LHCN-M2 (cell line): ENCODE results near the gene ARL11. TPM values are rescaled to one million over a fixed set of nuclear protein-coding genes. Genes with fewer than 3 reads are reported as not detected.

Source experiments
- DNase-seq: peaks from one replicate; pipeline ENCODE4 v3.0.0-alpha.2; 2012; ENCODE audit warnings: low read depth
- total RNA-seq: library from RNA; depleted of rRNA; stranded (reverse); fragments of >200 nt; gene quantifications from 2 replicates; pipeline ENCODE4 v1.2.3, GENCODE V29; 2014

ARL11 gene
- total RNA-seq, 1 experiment from 2014 or later = not detected

DNA sequence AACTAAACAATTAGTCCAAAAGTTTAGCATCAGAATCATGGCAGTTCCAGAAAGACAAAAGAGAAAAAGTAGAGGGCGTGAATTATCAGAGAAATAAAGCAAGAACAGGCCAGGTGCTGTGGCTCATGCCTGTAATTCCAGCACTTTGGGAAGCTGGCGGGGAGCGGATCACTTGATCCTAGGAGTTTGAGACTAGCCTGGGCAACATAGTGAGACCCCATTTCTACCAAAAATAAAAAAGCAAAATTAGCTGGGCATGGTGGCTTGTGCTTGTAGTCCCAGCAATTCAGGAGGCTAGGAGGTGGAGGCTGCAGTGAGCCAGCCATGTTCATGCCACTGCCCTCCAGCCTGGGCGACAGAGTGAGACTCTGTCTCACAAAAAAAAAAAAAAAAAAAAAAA, 18.4 kb downstream of the ARL11 start:
- DNase-seq = no peak

DNA sequence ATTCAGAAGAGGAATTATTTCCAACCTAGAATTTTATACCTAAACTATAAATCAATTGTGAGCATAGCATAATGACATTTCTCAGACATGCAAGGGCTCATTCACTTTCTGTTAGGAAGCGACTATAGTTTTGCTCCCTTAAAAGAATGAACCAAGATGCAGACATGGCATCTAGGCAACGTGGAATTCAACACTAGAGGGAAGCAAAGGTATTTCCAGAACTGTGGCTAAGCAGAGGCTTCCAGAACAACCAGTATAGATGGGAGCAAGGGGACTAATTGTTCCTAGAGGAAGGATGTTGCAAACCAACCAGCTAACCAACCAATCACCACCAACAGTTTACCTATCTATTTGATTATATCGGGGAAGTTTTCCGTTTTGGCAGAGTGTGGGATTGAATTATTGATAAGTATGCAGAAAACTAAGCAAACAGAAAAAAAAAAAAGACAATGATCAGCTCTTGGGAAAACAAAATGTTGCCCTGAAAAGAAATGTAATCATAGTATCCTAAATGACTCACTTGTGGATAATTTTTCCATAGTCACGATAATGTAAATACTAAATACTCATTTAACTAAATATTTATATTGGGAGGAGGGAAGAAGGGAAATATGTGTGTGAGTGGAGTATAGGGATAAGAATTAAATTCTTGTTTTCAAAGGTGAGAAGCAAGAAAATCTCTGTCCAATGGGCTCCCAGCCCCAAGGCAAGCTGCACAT, 21.1 kb downstream of the ARL11 start:
- DNase-seq = peak; percentile 44

DNA sequence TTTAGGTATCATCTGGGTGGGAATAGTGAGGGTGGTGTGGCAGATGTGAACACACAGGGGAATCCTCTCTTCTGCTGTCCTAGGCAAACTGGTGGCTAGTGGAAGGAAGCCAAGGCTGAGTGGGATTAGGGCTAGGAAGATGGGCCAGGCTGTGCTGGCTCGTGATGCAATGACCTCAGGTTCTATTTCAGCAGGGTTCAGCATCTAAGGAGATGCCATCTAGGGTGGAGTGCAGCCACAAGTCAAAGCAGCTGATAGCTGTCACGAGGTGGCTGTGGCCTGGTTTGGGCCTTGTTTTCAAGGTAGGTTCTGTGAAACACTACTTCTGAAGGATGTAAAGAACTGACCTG, 21.6 kb downstream of the ARL11 start:
- no peak for DNase-seq

DNA sequence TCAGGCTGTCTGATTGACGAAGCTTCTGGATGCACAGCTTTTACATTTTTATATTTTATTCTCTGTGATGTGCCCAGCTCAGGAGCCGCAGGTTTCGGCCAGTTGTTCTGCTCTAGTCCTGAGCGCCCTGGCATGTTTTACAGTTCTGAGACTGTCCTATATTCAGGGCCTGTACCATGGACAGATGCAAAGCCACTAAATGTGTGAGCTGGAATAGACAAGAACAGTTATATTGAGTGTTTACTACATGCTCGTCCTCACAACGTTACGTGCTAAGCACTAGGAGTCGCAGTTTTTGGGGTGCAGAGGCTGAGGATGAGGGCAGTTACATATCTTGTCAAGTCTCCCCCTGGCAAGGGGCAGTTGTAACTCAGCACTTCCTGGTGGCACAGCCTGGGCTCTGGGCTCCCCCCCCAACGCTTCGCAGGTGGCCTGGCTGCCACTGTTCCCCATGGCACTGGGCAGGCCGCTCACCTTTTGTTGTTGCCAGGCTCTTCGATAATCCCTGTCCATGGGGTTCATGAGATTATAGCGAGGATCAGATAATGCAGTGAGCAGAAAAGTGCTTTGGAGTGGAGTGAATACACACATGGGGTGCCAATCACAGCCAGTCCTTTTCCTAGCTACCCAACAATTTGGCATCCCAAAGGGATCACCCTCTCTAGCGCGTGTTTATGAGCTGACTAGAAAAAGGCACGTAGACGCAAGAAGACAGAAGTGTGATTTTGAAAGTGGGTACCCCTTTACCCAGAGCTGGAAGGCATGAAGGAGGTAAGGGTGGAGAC, 23.5 kb downstream of the ARL11 start:
- no peak for DNase-seq

DNA sequence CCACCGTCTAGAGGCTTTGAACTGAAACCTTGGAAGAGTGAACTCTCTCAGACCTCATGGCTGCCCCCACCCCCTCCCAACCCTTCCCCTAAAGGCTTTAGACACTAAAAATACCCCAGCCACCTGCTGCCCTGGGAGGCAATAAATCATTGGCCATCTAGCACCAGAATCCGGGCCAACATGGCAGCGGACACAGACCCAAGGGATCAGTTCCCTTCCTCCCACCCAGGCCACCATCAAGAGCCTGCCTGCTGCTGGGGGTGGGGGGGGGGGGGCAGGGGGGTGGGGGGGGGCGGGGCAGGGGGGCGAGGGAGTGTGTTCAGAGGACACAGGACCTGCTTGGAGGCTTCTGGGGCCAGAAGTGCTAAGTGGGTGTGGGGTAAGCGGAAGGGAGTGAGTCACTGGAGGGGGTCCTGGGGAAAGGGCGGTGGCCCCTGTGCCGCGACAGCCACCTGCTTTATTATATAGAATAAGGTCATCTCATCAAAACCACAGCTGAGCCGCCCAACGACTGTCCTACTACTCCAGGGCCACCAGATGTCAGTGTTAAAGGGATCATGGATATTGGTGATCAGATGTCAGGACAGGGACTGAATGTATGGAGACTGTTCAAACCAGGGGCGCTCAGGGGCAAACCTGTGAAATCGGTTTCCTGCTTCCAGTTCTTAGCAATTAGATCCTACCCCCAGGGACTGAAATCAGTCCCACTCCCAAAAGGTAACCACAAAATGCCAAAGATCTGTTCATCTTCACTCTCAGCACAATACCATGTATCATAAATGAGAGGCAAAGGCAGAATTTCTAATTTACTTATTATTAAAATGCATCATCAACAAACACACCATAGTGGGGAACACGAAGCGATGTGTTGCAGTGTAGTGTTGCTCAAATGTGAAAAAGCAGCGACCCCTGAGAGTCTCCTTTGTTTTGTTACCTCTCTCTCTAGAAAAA, 24.3 kb downstream of the ARL11 start:
- DNase-seq = peak; percentile 48

DNA sequence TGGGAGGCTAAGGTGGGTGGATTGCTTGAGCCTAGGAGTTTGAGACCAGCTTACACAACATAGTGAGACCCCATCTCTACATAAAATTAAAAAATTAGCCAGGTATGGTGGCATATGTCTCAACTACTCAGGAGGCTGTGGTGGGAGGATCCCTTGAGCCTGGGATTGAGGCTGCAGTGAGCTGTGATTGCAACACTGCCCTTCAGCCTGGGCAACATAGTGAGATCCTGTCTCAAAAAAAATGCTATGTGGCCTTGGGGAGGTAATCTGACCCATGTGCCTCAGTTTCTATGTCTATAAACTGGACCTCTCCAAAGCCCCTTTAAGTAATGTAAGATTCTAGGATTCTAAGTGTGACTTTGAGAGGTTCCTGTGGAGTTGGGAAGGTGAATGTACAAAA, 25.2 kb downstream of the ARL11 start:
- DNase-seq = no peak

DNA sequence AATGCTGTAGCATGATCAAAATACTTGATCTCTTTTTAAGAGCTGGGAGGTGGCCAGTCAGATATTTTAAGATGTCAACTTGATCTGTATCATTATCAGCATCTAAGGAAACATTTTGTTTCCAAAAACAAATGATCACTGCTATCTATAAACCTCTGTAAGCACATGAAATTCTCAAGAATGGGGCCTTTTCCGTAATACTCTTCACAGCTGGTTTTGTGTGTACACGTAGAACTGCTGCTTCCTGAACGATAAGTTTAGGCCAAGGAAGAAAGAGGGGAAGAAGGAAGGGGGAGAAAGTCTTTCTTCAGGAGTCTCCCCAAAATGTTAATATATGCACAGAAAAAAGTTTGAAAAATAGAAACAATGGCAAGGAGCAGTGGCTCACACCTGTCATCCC, 25.7 kb downstream of the ARL11 start:
- no peak for DNase-seq

DNA sequence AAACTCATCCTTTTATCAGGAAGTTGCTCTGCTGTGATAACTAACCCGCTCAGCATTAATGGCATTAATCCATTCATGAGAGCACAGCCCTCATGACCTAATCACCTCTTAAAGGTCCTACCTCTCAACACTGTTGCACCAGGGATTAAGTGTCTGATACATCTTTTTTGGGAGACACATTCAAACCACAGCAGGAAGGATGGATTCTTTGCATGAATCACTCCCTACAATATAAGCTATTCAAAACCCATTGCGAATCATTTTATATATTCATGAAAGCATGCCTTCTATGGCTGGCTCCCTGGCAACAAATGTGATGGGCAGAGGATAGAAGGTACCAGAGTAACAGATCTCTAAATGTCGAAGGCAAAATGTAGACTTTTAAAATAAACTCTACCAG, 27.6 kb downstream of the ARL11 start:
- peak; percentile 24 for DNase-seq

DNA sequence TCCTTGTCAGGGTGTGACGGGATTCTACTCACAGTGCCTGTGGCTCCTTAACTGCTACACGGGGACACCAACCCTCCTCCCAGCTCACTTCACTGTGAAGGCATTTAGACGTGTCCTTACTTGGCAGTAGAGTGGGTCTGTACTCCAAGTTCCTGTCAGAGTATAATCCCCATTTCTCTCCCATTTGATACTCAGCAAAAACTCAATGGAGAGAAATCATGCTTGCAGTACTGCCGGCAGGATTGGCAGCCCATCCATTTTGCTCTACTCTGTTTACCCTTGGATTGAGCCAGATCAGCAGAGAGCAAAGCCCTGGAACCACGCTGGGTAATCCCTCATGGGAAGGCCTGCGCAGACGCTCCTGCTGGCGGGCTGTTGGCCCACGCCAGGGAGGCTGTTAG, 28.9 kb downstream of the ARL11 start:
- DNase-seq = no peak

DNA sequence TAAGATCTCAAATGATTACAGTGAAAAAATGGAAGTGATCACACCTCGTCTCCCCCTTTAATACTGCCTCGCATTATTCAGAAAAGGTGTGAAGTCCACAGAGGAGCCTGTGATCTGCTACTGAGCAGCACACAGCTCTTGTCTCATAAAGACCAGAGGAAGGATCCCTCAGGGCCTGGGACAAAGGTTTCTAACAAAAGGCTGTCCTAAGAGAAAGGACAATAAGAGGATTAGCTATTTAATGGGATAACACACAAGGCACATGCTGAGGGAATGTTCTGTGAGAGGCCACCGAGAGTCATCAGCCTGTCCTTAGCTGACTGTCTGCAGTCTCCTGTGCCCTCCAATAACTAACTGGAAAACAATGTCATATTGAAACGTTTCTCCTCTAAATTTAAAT, 36.3 kb downstream of the ARL11 start:
- DNase-seq = no peak

DNA sequence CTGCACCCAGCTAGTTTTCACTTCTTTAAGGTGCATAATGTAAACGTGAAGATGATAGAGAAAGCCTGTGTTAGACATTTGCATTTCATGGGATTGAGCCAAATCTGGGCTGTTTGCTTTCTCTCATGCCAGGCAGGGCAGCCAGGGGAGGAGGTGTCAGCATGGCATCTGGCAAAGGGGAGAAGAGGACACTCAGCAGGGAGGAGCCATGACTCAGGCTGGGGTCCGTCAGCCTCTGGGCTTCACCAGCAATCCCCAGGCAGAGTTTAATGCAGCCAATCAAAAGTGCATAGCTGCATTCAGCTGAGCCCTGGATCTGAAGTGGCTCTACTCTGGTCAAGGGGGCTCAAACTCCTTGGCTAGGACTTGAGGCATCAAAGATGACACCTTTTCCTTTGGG, 39.5 kb downstream of the ARL11 start:
- DNase-seq = peak; percentile 60

DNA sequence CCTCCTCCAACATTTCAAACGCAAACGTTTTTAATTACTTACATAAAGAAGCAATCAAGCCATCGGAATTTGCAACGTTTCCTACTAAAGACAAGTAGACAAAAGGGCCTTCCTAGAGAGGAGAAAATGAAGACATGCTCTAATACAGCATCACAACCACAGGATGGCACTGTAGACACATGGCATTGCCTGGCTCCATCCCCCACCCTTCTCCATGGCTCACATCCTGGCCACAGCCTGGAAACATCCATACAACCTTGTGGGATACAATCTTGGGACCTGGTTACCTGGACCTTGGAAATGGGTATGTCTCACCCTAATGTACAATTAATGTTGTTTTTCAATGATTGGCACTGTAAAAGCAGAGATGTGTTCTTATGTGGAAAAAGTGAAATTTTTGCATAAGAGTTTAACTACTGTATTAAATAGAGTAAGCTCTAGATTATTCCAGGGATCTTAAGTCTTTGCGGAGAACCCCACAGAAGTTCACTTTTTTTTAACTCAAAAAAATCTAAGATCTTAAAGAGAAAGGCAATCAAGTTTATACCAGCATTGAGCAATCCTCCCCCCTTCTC, 41.5 kb downstream of the ARL11 start:
- DNase-seq = peak; percentile 75

DNA sequence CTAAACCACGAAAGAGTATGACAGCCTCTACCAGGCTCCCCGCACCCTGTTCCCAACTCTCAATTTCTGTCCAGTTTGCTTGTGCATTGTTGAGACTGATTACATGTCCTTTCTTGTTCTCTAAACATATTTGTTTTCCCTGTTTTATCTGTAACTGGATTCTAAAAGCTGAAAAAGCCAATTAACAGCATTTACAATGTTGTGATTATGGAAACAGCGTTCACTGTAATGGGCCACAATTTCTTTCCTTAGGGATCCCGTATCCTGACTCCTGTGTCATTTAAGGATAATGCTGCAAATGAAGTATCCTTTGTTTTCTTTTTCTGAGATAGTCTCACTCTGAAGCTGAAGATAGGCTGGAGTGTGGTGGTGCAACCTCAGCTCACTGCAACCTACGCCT, 42.5 kb downstream of the ARL11 start:
- no peak for DNase-seq

DNA sequence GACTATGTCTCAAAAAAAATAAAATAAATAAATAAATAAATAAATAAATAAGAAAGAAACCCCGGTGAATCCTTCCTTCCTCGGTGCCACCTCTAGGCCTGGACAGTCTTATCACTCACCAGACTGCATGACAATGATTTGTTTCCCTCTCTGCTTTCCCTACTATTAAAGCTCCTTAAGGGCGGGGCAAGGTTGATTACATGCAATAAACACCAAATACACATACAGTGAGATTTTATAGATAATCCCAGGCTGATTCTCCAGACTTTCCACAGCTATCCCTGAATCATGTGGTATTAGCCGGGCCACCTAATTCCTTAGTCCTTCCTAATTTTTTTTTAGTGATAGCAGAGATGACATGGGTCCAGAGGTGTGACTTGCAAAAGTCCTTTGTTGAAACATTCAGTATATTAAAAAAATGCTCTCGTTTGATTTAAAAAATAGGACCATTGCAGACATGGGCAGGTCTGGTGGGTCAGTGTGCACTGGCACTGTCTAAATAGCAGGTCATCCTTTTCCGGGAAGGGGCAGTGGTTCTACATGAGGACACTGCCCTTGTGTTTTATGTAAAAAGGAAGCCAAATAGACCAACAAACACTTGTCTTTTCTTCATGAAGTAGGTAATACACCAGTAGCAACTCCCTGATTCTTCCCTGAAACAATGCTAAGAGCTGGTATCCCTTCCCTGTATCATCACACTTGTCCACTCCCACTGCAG, 48.4 kb downstream of the ARL11 start:
- DNase-seq = no peak

DNA sequence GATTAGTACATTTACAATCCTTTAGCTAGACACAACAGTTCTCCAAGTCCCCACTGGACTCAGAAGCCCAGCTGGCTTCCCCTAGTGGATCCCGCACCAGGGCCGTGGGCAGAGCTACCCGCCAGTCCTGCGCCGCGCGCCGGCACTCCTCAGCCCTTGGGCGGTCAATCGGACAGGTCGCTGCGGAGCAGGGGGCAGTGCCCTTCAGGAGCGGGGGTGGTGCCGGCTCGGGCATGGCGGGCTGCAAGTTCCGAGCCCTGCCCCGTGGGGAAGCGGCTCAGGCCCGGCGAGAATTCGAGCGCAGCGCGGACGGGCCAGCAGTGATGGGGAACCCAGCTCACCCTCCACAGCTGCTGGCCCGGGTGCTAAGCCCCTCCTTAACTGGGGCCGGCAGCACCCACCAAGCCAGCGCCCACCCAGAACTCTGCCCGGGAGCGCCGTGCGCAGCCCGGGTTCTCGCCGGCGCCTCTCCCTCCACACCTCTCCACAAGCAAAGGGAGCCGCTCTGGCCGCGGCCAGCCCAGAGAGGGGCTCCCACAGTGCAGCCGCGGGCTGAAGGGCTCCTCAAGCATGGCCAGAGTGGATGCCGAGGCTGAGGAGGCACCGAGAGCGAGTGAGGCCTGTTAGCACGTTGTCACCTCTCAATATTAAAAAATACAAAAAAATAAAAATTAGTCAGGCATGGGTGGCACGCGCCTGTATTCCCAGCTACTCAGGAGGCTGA, 50.0 kb downstream of the ARL11 start:
- DNase-seq = no peak

DNA sequence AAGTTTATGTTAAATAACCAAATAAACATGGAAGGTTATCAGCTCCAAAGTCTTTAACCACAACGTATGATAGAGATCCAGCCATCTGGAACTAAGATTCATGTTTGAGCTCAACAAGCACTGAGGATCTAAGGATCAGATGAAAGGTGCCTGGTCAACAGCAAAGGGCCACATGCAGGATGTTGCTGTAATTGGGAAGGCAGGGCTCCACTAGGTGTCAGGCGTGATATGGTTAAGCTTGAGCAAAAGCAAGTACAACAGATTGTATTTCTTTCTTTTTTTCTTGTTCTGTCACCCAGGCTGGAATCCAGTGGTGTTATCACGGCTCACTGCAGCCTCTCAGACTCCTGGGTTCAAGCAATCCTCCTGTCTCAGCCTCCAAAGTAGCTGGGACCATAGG, 50.9 kb downstream of the ARL11 start:
- no peak for DNase-seq

DNA sequence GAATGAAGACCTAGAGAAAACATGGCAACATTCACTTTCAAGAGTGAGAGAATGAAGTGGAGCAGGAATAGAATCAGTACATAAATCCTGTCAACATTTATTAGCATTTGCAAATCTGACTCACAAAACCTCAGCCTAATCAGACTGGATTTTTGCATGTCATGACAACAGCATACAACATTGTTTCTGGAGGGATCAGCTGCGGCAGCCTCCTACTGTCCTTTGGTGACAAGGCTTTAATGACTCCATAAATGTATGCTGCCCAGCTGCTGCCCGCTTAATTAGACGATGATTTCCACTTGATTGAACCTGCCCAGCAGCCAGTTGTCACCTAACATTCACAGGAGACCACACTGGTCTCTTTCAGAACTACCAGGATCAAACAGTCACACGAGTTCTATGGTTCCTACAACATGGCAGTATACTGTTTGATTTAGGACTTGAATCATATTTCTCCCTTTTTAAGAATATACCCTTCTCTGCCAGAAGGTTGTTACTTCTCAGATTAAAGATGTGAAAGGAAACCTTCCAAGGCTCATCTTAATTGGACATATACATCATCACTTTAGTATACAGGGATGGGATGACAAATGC, 53.6 kb downstream of the ARL11 start:
- DNase-seq = peak; percentile 59
